Embryonic facial prominence (tissue), 1 donor: ENCODE data around the gene MBD1.
"Not testable (repeated sequence)": the region's sequence is repeated elsewhere in the genome, so short reads cannot be mapped to it uniquely, and the experiment has no call there.

Experiments used
- DNase-seq: peaks from one replicate; pipeline ENCODE4 v3.0.0-alpha.2; 2016; ENCODE audit errors: extremely low spot score

MBD1 gene, protein sequence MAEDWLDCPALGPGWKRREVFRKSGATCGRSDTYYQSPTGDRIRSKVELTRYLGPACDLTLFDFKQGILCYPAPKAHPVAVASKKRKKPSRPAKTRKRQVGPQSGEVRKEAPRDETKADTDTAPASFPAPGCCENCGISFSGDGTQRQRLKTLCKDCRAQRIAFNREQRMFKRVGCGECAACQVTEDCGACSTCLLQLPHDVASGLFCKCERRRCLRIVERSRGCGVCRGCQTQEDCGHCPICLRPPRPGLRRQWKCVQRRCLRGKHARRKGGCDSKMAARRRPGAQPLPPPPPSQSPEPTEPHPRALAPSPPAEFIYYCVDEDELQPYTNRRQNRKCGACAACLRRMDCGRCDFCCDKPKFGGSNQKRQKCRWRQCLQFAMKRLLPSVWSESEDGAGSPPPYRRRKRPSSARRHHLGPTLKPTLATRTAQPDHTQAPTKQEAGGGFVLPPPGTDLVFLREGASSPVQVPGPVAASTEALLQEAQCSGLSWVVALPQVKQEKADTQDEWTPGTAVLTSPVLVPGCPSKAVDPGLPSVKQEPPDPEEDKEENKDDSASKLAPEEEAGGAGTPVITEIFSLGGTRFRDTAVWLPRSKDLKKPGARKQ

GRCh38 chr18:50281295-50281971 is at the start of gene MBD1:
Gene MBD1, minus strand, starts transcription at chr18:50281523. Its CDS starts 1,531 bp downstream, at chr18:50279992.
- peak; percentile 95 for DNase-seq

- no peak for DNase-seq
Observed at GRCh38 chr18:50330176-50330575, 48.9 kb upstream of the MBD1 start.

GRCh38 chr18:50327983-50328382 is 46.7 kb upstream of the MBD1 start:
- no peak for DNase-seq

DNA sequence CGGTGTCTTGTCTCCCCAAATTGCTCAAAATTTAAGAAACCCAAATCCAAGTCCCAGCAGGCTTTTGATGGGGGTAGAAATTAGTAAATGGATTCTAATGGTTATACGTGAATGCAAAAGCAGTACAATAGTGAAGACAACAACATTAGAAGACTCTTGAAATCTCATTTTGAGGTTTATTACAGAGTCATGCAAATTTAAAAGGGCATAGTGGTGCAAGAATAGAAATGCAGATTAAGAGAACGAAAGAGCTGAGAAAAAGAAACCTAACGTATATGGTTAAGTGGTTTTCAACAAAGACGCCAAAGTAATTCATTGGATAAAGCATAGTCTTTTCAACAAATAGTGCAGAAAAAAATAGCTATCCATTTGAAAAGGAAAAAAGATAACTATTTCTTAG is 39.4 kb upstream of the MBD1 start:
- no peak for DNase-seq

GRCh38 chr18:50315100-50315871 is 34.0 kb upstream of the MBD1 start:
- DNase-seq, result no peak

- no peak for DNase-seq
Observed at GRCh38 chr18:50313873-50314460, 32.6 kb upstream of the MBD1 start.

- DNase-seq, result no peak
Observed at GRCh38 chr18:50313031-50313607, 31.8 kb upstream of the MBD1 start.

GRCh38 chr18:50312296-50313030 is 31.1 kb upstream of the MBD1 start:
- no peak for DNase-seq

GRCh38 chr18:50311650-50312049 is 30.3 kb upstream of the MBD1 start:
- DNase-seq, result no peak

DNA sequence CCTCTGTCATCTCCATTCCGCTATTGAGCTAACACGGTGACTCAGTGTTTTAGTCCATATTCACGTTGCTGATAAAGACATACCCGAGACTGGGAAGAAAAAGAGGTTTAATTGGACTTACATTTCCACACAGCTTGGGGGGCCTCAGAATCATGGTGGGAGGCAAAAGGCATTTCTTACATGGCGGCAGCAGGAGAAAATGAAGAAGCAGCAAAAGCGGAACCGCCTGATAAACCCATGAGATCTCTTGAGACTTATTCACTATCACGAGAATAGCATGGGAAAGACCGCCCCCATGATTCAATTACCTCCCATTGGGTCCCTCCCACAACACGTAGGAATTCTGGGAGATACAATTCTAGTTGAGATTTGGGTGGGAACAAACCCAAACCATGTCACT is 28.8 kb upstream of the MBD1 start:
- no peak for DNase-seq

GRCh38 chr18:50308851-50309250 is 27.5 kb upstream of the MBD1 start:
- not testable (repeated sequence) for DNase-seq

DNA sequence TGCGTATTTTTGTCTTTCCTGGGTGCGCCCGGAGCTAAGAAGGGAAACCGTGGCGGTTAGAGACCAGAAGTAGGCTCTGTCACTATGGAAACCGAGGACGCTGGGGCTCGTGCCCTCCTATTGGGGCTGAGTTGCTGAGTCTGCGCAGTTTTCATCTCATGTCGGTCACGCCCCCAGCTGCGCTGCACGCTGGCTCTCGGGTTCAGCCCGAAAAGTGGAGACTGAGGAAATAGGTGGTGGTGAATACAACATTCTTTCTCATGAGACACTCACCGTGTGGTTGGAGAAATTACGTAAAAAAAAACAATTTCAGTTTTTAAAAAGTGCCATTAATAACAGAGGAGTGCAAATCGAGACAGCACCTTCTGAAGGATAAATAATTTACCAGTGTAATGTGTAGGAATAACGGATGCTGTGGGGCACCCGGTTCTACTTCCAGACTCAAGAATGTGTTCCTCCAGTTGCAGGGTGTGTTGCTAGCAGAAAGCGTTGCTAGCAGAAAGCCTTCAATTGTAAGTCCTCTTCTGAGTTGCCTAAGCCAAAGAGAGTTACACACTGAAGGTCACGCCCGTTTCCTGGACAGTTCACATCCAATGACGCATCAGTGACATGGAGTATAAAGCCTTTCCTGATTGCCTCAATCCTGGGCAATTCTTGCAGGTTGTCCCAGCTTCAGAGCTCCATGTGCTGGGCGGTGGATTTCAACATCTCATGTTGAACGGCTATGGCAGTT is 26.6 kb upstream of the MBD1 start:
- peak; percentile 76 for DNase-seq

DNA sequence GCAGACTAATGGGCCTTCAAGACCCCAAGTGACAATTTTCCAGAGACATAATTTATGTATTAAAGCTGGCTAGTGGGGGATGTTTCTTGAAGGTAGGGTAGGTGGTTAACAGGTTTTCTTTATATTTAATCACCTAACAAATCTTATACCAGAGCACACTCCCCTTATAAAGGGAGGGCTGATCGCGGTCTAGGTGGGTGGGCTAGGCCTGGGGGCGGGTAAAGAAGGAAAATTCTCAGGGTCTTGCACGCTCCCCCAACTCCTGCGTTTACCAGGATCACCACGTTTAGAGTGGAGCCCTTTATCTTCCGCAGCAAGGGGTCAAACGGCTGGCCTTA is 26.0 kb upstream of the MBD1 start:
- DNase-seq, result no peak

- DNase-seq, result no peak
Observed at GRCh38 chr18:50306944-50307343, 25.6 kb upstream of the MBD1 start.

GRCh38 chr18:50301074-50301473 is 19.8 kb upstream of the MBD1 start:
- no peak for DNase-seq

DNA sequence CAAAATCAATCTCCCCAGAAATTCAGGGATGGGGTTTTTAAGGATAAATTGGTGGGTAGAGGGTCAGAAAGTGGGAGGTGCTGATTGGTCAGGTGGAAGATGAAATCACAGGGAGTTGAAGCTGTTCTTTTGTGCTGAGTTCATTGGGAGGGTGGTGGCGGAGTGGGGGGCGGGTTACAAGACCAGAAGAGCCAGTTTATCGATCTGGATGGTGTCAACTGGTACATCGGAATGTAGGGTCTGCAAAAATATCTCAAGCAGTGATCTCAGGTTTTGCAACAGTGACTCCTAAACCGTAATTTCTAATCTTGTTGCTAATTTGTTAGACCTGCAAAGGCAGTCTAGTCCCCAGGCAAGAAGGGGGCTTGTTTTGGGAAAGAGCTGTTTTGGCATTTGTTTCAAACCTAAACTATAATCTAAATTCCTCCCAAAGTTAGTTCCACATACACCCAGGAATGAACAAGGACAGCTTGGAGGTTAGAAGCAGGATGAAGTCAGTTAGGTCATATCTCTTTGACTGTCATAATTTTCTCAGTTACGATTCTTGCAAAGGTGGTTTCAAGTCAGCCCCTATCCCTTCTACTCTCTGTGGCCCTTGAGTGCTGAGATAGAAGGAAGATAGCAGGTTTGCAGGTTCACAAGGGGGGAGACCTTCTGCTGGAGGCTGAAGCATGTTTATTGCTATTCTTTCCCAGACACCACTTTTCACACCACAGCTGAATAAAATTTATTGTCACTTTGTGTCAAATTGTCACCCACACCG is 18.5 kb upstream of the MBD1 start:
- no peak for DNase-seq

GRCh38 chr18:50298443-50299284 is 17.3 kb upstream of the MBD1 start:
- DNase-seq, result no peak
